GM19438 (cell line): ENCODE measurements around the gene NUP54.

Experiments used
- ATAC-seq: cut with Tn5 transposase; IDR thresholded peaks from one replicate; pipeline ENCODE4 v1.9.1; 2021; ENCODE audit warnings: low read depth; ENCODE audit not compliant: unreplicated experiment

The NUP54 gene

DNA sequence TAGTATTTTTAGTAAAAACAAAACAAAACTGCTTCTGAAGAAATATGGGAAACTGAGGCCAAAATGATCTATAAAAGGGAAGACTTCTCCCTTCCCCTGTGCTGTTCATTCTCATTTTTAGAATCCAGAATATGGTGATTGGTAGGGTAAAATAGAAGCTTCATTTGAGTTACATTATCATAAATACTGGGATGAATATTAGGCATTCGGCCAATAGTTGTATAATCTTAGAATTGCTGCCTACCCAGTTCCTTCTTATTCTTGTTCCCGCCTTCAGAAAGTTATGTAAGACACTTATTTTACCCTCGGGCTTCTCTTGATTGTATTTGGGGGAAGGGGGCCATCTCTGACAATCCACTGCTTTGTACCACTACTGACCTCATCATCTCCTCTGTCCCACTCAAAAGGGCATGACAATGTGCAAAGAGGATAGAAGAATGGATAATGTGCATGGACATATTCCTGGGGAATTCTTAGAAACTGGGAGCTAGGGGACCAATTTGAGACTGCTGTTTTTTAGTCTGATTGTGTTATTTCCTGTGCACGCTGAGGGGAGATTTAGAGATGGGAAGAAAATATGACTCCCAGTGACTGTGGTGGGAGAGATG is 73.1 kb downstream of the NUP54 start:
- no peak for ATAC-seq

DNA sequence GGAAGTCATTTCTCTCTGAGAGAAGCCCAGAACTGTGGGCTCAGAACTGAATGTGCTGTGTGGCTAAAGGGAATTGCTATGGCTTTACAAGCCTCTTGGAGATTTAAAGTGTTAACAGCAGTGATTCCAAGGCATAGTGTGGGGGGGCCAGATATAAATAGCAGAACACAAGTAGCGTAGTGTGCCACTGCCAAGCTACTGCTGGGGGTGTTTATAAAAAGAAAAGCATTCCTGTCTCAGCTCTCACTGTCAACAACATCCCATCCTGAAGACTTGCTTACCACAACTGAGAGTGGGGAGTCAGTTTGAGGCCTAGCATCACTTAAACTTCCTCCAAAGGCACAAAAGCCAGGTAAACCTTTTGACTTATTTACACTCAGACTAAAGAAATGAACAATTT is 73.7 kb downstream of the NUP54 start, which contains the start of gene ART3:
TSS of gene ART3 (plus strand) at position 242 of the 400 bp plus-strand sequence. CDS start 1,181 bp downstream, outside the sequence.
- ATAC-seq: no peak

DNA sequence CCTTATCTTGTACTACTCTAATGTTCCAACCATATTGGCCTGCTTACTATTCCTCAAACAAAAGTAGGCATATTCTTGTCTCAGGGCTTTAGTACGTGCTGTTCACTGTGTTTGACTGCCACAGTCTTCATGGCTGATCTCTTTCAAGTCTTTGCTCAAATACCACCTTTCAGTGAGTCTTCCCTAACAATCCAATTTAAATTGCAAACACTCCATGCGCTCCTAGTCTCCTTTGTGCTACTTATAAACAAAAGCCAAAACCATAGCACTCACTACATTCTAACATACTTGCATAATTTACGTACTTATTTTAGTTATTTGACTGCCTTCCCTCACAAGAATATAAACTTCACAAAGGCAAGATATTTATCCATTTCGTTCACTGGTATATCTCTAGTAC is 75.4 kb downstream of the NUP54 start:
- no peak for ATAC-seq

DNA sequence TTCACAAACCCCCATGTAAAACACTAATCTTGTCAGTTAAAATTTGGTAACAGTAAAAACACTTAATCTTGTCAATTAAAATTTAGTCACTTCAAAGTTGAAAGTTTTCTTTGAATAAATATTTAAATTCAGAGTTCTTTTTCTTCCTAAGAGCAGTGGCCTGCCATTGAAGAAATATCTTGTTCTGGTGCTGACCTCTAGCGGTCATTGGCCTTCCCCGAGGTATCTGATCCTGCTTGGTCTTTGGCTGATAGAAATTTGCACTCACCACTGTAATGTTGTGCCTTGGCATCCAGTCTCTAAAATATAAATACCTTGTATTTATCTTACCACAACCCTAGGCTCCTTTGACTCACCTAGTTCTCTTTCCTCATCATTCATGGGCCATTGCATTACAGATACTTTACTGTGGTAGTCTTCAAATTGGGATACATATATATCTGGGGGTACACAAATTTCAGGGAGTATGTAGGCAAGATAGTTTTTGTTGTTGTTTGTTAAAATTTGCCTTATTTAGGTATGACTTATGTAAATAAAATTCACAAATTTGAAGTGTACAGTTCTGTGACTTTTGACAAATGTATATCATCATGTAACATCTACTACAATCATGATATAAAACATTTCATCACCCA is 80.4 kb downstream of the NUP54 start:
- ATAC-seq: peak; percentile 81

DNA sequence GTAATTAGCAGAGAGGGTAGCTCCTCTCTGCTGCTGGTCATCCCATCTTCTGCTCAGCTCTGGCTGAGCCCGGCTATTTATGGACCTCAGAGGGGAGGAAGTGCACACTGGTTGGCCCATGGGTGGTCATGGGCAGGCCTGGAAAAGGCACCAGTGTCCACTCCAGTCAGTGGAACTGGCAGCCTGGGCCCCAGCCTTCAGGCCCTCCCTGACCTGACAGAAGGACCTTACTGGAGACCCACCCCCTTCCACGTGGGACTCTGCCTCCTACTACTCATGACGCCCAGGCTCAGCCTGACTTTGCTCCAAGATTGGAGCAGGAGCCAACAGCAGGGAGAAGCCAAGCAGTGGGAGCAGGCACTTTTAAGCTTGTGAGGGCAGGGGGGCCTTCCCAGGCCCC is 81.7 kb downstream of the NUP54 start:
- no peak for ATAC-seq
